ENCODE results near the gene TIMM13.

- TF ChIP-seq CTCF (IDR thresholded peaks at IDR 0.05) (no peak), POLR2A (IDR thresholded peaks at IDR 0.05) (no peak)
Observed at GRCh38 chr19:2381148-2381820, 46.1 kb downstream of the TIMM13 start.
